Measurements from ENCODE around the gene KLC1. TPM values are rescaled to one million over a fixed set of nuclear protein-coding genes. Genes with fewer than 3 reads are reported as not detected.
"Not testable (repeated sequence)": the region's sequence is repeated elsewhere in the genome, so short reads cannot be mapped to it uniquely, and the experiment has no call there.

The KLC1 gene
- total RNA-seq, 1 donor from 2014 or later = 669 TPM

DNA sequence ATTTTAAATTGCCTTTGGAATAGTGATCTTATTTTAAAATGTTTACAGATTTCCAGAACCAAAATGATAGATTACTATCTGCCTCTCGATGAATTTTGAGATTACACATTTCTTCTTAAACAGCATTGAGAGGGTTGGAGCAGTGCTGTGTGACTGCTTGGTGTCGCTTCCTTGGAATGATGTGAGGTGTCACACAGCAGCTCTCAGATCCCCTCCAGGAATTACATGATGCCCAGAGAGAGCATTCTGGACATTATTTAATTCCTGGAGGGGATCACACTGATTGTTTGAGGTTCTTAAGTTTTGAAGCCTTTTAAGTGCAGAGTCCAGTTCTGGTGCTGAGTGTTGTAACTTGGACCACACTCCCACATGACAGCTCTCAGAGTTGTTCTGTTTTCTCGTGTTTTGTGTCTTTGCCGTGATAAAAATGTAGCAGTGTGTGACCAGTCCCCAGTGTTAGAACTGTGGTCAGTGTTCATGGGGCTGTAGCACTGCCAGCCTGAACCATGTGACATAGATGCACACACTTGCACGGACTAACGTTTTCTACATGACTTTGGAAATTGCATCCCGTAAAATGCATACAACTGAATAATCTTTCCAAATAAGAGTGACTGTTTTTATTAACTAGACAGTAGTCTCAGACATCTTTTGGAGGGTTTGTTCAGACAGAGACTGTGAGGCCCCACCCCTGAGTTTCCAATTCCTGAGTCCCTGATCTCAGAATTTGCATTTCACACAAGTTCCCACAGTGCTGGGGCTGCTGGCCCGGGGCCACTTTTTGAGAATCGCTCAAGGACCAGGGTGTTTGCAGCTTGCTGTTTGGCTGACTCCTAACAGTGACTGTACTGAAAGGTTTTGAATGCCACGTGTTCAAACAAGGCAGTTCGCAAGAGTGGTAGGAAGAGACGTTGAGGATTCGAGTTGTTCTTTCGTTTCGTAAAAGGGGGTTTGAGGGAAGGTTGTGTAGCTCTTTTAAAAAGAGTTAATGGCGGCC lies 60.2 kb downstream of the KLC1 start:
- DNase-seq (ENCODE audit: low read depth) = no peak

DNA sequence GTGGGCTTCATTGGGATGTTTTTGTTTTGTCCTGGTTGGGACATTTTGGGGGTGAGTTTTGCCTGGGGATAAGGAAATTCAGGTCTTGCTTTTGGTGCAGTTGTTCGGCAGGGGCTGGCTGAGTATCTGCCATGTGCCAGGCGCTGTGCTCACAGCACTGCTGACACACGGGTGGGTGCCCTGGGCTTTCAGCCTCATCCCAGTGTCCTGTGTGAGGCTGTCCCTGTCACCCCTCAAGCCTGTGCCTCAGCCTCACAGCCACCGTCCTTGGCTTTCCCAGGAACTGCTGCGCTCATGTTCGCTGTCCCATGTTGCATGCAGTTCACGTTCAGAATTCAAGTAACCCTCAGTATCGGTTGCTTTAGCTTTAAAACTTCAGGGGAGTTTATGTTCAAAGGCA lies 61.3 kb downstream of the KLC1 start:
- DNase-seq (ENCODE audit: low read depth) = no peak

DNA sequence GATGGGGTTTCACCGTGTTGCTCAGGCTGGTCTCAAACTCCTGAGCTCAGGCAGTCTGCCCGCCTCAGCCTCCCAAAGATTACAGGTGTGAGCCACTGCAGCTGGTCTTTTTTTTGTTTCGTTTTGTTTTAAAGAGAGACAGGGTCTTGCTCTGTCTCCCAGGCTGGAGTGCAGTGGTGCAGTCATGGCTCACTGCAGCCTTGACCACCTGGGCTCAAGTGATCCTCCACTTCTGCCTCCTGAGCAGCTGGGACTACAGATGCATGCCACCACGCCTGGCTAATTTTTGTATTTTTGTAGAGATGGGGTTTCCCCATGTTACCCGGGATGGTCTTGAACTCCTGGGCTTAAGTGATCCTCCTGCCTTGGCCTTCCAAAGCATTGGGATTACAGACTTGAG lies 62.6 kb downstream of the KLC1 start:
- DNase-seq (ENCODE audit: low read depth) = not testable (repeated sequence)

DNA sequence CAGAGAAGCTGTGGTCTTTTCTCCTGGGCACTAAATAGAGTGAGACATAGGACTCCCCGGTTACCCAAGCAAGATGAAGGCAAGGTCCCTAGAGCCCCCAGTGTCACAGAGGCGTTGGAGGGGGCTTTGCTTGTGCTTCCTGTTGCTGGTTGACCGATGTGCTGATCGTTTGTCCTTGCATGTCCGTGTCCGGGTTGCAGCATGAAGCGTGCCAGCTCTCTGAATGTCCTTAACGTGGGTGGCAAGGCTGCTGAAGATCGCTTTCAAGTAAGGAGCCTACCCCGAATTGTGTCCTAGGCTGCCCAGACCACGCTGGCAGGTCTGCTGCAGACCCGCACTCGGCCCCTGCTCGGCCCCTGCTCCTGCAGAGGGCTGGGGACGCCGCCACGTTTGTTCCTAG lies 63.1 kb downstream of the KLC1 start:
- no peak for DNase-seq (ENCODE audit: low read depth)

DNA sequence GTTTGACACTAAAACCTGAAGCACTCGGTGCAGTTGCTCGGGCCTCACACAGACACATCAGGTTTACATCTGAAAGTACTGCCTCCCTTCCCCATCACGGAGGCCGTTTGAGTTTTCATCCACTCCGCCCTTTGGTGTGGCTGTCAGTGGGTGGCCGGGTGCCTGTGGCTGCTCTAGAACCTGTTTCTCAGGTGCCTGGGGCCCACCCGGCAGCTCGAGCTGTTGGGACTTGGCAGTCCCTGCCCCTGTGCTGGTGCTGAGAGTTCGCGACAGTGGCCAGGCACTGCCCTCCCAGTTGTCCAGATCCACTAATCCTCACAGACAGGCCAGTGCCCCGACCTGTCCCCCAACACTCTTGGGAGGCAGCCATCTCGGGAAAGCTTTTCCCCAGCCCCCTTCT lies 63.9 kb downstream of the KLC1 start:
- no peak for DNase-seq (ENCODE audit: low read depth)

DNA sequence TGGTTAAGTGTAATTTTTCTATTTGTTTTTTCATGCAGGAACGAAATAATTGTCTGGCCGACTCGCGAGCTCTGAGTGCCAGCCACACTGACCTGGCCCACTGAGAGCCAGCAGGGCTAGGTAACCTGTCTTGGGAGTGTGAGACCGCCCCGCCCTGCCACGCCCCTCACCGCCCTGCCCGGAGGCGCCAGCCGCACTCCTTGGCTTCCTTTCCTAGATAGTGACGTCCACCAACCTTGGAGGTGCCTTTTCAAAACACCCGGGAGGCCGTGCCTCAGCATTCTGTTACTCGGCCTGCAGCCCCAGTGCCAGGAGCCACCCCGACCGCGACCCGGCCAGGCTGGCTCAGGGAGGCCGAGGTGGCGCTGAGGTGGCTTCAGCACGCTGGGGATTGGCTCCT lies 64.5 kb downstream of the KLC1 start:
- no peak for DNase-seq (ENCODE audit: low read depth)

DNA sequence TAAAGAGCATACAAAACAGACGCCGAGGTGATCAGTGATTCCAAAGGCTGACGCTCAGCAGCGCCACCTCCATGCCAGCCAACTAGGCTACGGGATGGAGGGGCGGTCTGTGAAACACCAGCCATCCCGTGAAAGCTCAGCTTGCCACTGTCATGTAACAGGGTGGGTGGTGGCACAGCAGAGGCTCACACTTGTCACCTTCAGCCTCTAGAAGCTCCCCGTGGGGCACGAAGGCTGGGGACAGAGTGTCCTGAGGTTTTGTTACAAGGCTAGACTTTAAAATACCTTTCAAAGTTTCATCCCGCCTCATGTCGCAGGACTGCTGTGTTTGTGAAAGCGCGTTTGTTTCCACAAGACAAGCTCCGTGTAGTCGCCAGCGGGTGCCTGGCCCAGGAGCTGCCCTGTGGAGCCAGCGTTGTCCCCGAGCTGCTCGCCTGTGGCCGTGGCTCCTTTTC lies 65.6 kb downstream of the KLC1 start:
- no peak for DNase-seq (ENCODE audit: low read depth)

DNA sequence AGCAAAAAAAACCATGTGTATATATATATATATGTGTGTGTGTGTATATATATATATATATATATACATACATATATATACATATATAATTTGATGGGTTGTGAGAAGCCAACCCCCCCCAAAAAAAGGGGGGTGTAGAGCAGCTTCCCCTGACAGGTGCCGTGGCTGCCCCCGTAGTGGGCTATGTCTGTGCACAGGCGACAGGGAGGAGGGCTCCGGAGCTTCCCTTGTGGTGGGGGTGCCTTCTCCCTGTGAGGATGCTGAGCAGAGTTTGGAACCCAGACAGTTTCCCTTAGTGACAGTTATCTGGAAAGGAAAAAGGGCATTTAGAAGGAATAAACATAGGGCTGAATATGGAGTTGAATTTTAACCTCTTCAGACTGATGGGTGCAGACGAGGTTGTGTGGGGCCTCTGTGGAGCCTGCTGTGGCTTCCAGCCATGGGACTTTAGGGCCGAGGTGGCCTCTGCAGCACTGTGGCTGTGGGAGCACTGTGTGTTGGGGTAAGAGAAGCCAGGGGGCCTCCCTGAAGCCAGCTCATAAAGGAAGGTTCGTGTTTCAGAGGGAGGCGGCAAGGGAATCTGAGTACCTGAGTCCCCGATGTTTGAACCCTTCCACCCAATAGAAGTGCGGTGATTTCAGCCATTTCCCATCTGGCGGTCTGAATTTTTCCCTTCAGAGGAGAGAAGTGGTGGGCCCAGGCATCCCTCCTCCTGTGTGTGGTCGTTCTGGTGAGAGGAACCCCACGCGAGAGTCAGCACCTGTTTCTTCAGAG lies 66.5 kb downstream of the KLC1 start:
- DNase-seq (ENCODE audit: low read depth) = no peak

DNA sequence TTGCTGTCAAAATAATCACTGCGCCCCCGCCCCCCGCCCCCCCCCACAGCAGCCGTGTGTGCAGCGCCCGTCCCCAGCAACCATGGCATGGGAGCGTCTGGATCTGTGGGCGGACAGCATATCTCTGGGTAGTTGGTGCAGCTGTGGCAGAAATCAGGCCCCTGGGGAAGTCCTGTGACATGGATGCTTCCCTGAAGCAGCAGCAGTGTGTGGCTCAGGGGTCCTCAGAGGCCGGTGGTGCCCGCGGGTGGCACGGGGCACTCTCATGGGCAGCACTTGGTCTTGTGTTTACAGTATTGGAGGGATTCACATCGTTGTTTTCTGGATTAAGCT lies 67.0 kb downstream of the KLC1 start:
- DNase-seq (ENCODE audit: low read depth) = peak; percentile 94

DNA sequence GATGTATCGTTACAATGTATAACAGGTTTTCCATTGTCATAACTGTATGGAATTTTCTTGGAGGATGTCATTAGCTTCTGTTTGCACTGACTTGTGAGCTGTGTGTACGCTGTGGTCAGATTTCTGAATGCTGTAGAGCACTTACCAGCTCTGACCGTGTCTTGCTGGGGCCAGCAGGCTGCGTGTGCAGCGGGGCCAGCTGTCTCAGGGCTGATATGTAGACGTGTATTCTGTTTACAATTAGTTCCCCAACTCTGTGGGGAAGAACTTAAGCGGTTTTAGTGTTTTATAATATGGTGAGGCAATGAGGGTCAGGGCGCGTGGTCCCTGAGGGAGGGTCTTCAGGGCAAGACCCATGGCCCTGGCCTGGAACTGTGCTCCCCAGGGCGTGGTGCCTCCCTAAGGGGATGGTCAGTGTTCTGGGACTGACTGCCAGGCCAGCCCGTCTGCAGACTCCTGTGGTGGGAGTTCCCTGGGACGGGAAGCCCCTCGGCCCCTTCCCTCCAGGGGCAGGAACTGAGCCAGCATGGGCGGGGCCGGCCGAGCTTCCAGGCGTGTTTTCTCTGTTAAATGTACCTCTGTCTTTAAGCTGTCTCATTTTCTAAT lies 67.6 kb downstream of the KLC1 start:
- peak; percentile 46 for DNase-seq (ENCODE audit: low read depth)

DNA sequence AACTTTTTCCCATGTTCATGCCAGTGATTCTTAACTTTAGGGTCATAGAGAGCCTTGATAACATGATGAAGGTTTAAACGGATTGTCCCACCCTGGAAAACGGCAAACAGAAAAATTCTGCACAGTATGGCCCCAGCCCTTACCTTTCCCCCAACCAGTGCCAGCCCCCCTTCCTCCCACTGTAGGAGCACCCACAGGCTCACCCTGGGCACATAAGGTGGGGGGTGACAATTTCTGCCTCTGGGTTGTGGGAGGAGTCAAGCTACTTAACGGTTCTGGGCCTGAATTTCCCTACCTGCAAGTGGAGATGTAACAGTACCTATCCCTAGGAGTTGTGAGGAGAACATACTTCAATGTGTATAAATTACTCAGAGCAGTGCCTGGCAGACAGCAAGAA lies 68.2 kb downstream of the KLC1 start:
- no peak for DNase-seq (ENCODE audit: low read depth)

DNA sequence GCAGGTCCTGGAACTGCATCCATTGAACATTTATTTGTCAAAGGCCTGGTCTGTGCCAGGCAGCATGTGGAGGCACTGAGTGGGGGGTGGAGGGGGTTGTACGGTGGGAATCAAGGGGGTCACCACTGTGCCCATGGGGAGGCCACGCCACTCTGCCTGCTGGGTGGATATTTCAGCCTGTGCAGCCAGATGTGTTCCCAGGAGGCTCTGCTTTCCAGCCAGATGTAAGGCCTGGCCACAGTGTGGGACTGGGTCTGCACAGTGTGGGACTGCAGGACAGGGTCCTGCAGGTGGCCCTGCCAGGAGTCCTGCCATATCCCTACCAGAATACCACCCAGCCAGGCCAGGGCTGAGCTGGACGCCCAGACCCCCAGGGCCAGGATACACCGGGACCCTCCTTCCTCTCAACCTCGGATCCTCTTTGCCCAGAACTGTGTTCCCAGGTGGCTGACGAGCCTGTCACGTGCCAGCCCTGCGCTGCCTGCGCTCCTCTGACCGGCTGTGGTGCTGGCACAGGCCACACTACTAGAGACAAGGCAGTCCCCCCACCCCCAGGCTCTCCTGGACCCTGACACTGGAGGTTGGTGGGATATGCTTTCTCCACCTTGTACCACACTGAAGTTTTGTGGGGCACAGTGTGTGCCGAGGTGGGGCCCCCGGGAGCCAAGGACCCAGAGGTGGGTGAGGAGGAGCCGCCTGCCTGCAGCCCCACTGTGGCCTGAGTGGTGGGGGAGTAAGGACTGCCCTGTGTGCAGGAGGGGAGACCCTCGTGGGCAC lies 68.8 kb downstream of the KLC1 start:
- DNase-seq (ENCODE audit: low read depth) = no peak

DNA sequence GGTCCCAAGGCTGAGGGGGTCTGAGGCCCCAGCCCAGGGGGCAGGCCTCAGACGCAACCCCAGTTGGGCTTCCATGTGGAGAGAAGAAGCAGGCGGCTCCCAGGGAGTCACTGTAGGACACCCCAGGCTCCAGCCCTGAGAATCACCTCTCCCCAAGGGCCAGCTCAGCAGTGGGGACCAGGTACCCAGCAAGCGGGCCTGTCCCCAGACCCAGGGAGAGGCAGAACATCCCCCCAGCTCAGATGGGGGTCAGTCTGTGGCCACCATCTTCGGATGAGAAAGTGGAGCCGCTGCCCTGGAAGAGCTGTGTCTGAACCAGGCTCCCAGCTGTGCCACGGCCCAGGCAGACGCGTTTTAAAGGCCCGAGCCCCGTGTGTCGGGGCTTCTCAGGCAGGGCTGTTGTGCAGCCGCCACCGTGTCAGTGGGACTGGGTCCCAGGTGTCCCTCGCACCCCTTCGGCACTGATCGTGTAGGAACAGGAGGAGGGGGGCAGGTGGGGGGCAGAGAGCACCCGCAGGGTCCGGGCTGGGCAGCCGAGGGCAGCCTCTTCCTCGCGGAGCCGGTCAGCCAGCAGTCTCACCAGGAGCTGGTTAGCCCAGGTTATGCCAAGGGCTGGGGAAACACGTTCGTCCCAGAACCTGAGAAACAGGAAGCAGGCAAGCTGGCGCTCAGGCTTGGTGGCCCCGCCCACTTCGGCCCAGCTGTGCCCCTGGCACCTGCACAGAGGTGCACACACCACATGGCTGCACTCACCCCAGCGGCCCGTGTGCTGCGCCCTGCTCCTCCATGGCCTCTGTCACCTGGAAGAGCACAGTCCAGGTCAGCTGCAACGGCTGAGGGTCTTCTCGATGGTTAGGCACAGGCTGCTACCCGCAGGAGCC lies 69.6 kb downstream of the KLC1 start:
- DNase-seq (ENCODE audit: low read depth) = no peak

DNA sequence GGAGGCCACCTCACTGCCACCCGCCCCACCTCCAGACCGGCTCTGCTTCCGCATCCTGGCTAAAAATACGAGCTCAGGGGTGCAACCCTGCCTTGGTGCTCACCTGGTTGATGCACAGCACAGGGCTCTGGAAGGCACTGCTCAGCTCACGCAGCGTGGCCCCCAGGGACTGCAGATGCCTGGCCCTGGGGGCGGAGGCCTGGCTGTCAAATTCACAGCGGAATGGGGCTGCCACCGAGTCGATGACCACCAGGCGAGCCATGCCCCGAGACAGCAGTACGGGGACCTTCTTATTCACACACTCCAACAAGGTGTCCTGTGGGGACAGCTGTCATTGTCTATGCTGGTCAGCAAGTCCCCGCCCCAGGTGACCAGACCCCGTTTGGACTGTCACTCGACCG lies 70.2 kb downstream of the KLC1 start:
- no peak for DNase-seq (ENCODE audit: low read depth)

DNA sequence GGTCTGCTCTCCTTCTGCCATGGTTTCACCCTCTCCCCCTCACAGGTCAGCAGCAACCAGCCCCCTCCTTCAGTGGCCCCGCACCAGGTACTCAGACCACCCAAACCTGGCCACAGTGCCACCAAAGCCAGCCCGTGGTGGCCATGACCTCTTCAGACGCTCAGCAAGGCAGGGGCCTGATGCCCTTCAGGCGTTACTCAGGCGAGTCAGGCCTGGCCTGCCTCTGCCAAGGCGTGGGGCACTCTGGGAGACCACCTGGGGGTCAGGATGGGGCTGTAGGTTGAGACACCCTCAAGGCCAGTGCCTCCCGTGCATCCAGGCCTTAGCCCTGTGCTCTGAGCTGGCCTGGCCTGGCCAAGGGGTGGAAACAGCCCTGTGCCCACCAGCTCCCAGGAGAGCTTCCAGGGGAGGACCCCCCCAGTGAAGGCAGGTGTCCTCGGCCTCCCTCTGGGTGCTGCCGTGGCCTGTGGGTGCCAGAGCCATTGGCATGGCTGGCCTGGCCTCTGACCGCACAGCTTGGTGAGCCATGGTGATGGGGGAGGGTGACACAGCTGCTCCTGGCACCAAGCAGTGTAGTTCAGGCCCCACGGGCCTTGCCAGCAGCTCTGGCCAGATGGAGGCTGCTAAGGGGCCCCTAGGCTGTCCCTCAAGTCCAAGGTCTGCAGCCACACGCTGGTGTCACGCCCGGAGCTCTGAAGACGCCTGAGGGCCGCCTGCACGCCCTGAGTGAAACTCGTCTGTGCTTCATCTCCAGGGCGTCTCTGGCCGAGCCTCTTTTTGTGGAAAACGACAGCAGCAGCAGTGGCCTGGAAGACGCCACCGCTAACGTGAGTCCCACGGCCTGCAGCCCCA lies 71.1 kb downstream of the KLC1 start:
- DNase-seq (ENCODE audit: low read depth) = peak; percentile 68

DNA sequence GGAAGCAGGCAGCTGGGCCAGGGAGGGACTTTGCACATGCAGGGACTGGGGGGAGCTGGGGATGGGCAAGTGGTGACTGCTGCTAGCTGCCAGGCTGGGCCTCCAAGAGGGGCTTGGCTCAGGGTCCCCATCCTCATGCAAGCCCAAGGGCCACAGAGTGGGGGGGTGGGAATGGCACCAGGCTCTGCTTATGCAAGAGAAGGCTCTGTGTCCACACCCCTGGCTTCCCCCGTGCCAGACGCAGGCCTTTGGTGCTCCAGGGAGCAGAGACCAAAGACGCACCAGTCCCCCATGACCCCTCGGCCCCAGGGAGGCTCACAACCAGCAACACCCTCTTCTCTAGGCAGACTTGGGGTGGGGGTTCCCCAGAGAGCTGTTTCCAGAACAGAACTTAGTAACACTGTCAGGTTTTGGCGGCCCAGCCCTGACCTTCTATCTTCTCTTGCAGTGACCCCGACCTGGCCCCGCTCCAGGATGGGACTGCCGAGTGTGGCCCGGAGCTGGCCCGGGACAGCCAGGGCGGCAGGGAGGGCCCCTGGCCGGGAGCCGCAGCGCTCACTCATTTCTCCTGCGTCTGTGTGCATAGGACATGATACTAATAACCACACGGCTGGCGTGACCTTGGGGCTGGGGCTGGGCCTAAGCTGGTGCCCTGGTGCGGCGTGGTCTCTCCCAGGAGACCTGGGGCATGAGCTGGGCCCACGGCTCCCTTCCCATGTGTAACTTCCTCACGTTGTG lies 71.9 kb downstream of the KLC1 start:
- no peak for DNase-seq (ENCODE audit: low read depth)

DNA sequence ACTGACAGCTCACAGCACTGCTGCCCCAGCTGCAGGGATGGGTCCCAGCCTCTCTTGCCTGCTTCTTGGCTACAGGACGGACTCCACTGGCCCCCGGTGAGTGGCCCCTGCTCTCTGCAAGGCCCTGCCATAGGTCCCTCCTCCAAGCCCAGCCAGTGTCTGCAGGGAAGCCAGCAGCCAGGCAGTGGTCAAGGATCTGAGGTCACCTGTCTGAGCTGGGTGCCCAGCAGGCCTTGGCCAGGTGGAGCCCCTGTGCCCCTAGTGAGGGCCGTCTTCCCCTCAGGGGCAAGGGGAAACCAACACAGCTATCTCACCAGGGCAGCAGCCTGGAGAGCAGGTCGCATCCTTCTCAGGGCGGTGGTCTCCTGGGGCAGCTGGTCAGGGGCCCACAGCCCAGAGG lies 73.1 kb downstream of the KLC1 start:
- no peak for DNase-seq (ENCODE audit: low read depth)

Data from myocyte (in vitro differentiated cells).